Right lobe of liver (tissue), 4 donors: Measurements from ENCODE around the gene CPNE4.

Source experiments
- CTCF ChIP-seq, 4 donors: fragments of 200-600 bp in 3 of 4; fragments of 450-650 bp in 1 of 4; IDR thresholded peaks; one replicate each; pipeline versions ENCODE4 v1.5.1 to v1.8.0; 2016 to 2022; ENCODE audit warnings: antibody characterized with exemption in 4 of 4, mild to moderate bottlenecking in 2 of 4
- POLR2A ChIP-seq: fragments of 450-650 bp; IDR thresholded peaks from one replicate; pipeline ENCODE4 v1.6.1; 2017; ENCODE audit warnings: antibody characterized with exemption, mild to moderate bottlenecking
- donor health status: DM: no; HTN: no; CAD: no.
- donor health status: DM: no; HTN: no; CAD: no.
- donor health status: DM: no; HTN: yes; CAD: no.

GRCh38 chr3:131831608-131832007, 203.2 kb downstream of the CPNE4 start:
- TF ChIP-seq CTCF (IDR thresholded peaks at IDR 0.05) (no peak), POLR2A (no peak)
